ENCODE data around the gene VCAM1.
"Not testable (repeated sequence)": the region's sequence is repeated elsewhere in the genome, so short reads cannot be mapped to it uniquely, and the experiment has no call there.

Gene VCAM1

GRCh38 chr1:100781728-100782127 lies 62.2 kb downstream of the VCAM1 start:
- not testable (repeated sequence) for DNase-seq

- DNase-seq, result no peak
Observed at GRCh38 chr1:100782473-100783039, 63.0 kb downstream of the VCAM1 start.

- DNase-seq, result no peak
Observed at GRCh38 chr1:100785470-100786052, 66.0 kb downstream of the VCAM1 start.

- DNase-seq, result no peak
Observed at GRCh38 chr1:100786870-100787269, 67.3 kb downstream of the VCAM1 start.
